NCI-H2107 treated with DMSO at 0.1 percent for 48 hours (cell line): ENCODE measurements around the gene RAB8A.
"Not testable (repeated sequence)": the region's sequence is repeated elsewhere in the genome, so short reads cannot be mapped to it uniquely, and the experiment has no call there.

Experiments used
- DNase-seq: peaks from one replicate; lab custom pipeline; 2025; ENCODE audit not compliant: unreplicated experiment; lab: John Stamatoyannopoulos, UW

RAB8A gene

DNA sequence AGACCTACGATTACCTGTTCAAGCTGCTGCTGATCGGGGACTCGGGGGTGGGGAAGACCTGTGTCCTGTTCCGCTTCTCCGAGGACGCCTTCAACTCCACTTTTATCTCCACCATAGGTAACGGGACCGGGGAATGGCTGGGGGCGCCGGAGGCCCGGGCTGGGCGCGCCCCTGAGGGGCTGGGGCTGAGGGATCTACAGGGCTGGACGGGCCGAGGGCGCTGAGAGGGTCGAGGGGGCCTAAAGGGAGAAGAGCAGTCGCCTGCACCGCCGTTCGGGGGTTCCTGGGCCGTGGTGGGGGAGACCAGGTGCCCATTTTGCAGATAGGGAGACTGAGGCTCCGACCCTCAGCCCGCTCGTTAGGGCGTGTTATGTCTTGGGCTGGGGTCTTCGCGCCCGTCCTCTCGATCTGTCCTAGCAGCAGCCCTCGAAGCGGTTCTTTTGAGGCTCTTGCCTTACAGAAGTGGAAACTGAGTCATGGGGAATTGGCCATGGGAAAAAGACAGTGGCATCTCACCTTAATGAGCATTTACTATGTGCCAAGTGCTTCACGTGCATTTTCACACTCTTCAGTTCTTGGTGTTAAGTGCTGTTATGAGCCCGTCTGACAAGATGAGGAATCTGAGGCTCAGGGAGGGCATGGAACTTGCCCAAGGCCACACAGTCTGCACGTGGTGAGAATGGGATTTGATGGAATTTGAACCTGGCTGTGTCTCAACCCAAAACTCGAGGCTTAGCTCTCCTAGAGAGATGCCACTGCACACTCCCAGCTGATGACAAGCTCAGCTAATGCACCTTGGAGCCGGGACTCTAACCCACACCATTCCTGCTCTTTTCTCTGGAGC lies 442 bp downstream of the RAB8A start:
- no peak for DNase-seq

DNA sequence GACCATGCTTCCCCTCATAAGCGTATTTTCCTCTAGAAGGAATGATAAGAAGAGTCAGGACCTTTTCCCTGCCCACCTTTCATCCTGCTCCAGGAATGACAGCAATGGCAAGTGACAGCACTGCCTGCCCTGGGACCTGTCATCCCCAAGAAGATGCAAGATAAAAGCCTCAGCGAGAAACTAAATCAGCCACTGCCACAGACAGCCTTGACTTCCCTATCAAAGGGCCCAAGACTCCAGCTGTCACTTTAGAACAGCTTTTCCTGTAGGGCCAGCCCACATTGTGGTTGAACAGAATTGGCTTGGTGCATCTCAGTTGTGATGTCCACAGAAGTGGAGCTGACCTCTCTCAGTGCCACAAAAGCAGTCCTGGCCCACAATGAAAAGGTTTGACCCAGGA lies 1.1 kb downstream of the RAB8A start:
- no peak for DNase-seq

DNA sequence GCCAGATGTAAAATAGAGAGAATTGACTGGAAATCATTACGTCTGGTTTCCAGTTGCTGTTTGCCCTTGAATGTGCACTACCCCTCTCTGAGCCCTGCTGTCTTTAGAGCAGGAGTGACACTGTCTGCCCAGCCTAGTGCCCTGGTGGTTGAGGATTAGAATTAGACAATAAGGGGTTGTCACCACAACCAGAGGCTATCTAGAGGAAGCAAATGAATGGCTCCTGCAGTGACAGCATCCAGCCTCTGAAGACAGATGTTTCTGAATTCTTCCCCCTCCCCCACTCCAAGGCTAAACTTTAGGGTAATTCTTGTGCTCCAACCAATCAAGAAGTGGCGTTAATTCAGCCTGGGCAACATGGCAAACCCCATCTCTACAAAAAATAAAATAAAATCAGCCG lies 2.0 kb downstream of the RAB8A start:
- no peak for DNase-seq

DNA sequence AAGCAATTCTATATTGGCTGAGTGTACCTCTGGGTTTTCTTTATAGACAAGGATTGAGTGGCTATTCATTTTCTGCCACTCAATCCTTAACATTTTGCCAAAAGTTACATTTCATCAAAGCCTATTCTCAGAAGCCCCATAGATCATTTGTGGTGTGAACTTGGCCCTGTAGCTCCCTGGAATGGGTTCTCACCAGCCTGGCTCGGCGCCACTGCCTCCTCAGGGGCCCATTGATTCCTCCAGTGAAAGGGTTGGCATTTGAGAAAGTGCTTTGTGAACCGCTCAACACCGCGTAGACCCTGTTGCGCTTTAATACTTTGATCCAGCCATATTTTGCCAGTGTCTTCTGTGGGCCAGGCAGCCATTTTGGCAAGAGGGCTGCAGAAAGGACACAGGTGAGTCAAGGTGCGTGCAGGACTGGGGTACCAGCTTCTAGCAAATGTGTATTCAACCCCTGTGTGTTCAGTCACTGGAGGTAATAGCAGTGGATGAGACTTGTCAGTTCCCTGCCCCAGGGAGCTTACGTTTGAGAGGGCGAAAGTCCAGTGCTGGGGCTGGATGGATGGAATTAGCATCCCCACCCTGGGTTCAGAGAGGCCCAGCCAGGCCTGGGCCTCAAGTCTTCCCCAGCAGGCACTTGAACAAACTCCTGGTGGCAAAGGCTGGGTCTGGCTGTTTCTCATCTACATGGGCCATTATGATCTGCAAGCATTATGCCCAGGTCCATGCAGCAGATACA lies 3.8 kb downstream of the RAB8A start:
- no peak for DNase-seq

DNA sequence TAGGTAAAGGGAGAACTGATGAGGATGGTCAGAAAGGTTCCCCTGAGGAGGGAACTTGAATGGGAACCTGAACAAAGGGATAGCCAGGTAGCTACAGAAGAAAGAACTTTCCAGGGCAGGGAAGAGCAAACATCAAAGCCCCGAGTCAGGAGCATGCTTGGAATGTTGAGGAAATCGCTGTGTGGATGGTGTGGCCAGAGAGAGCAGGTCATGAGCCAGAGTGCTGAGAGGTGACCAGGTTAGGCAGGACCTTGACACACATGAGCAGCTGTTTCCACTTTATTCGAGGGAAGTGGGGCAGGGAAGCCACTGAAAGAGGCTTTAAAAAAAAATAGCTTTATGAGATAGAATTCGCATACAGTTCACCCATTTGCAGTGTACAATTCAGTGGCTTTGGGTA lies 4.4 kb downstream of the RAB8A start:
- no peak for DNase-seq

DNA sequence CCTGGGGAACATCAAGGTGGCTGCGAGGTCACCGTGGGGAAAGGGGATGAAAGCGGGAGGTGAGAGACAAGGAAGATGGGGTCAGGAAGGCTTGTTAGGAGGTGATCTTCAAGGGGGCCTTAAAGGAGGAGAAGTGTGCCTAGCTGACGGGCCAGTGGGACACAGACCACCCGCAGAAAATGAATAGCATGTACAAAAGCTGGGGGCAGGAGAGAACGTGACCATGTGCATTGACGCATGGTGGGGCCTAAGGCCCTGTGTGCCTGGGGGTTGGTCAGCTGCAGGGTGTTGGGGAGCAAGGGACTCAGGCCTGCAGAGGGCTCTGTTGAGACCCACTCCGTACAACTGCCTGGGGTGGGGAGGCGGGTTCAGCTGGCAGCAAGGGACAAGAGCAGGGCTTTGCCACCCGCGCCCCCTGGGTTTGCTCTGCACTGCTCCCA lies 5.9 kb downstream of the RAB8A start:
- no peak for DNase-seq

DNA sequence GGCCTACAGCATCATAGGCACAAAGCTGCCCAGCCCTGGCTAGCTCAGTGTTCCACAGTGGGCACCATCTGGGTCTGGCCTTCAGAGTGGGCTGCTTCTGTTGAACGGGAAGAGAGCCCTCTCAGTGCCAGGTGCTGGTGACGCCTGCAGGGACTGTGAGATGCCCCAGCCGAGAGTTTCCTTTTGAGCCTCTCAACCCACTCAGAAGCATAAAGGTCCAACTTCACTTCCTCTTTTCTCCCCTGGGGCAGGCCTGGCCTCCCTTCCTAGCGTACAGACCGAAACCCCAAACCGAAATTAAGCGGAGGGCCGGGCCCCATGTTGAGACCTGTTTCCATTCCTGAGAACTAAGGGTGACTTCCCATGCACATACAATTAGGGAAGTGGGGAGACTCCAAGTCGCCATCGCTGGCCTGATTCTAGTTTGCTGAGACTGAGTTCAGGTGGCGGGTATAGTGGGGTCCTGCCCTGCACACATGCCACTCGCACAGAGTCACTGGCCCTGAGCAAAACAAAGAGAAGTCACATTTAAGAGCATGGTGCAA lies 6.9 kb downstream of the RAB8A start:
- no peak for DNase-seq

DNA sequence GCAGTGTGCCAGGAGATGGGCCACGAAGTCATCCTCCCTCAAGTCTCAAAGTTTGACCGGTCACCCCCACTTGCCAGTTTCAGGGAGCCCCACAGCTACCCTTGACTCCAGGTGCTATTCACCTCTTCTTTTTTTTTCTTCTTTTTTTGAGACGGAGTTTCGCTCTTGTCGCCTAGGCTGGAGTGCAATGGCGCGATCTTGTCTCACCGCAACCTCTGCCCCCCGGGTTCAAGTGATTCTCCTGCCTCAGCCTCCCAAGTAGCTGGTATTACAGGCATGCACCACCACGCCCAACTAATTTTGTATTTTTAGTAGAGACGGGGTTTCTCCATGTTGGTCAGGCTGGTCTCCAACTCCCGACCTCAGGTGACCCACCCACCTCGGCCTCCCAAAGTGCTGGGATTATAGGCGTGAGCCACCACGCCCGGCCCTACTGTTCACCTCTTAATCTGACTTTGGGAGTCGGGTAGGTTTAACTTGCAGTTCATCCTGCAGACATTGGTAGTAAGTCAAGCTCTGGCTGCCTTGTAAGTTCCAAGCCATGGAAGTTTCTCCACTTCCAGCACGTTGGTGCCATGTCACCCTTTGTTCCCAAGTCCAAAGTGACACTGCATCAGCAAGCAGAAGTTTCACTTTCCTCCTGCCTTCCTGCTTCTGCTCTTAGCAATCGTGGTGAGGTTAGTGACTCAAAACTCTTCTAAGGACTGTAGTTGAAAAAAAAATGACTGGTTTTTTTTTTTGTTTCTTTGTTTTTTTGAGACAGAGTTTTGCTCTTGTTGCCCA lies 7.6 kb downstream of the RAB8A start:
- DNase-seq = not testable (repeated sequence)

DNA sequence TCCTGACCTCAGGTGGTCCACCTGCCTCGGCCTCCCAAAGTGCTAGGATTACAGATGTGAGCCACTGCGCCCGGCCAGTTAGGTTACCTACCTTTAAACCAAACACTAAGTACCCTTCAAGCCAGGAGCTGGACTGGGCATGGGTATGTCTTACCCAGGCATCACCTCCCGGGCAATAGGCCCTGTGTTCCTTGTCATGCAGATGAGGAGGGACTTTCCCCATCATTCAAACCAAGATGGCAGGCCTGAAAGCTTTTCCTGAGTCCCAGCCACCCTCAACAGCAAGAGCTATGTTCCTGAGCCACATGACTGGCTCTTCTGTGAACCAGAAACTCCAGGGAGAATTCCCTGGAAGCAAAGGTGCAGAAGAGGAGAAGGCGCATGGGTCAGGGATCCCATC lies 9.5 kb downstream of the RAB8A start:
- DNase-seq = no peak

DNA sequence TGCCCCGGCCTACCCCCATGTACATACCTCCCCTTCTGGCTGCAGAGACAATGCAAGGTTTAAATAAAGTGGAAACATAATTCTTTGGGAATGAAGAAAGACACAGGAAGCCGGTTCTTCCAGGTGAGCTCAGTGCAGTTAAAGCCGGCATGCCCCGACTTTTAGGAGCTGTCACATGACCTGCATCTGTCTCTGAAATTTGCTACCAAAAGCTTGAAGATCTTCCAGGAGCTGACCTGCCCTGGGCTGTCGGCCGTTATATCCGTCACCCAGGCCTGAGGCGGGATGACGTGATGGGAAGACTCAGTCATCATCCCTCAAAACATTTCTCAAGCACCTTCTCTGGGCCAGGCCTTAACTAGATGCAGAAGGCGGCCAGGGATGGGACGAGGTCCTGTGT lies 10.3 kb downstream of the RAB8A start:
- DNase-seq = no peak

DNA sequence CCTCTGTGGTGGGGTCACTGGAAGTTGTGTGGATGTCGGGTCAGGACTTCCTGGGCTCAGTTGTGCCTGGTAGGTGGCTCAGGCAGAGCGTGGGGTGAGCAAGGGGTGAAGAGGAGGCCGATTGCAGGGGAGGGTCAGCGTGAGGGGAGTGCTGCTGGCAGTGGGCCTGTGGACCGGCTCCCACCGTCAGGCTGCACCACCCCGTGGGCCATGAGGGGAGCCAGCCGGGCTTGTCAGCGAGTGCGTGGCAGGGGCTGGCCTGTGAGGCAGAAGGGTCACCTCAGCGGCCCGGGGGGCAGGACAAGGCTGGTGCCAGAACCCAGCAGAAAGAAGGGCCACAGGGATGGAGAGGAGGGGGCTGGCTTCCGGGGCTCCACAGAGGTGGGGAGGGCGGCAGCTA lies 13.3 kb downstream of the RAB8A start:
- no peak for DNase-seq

DNA sequence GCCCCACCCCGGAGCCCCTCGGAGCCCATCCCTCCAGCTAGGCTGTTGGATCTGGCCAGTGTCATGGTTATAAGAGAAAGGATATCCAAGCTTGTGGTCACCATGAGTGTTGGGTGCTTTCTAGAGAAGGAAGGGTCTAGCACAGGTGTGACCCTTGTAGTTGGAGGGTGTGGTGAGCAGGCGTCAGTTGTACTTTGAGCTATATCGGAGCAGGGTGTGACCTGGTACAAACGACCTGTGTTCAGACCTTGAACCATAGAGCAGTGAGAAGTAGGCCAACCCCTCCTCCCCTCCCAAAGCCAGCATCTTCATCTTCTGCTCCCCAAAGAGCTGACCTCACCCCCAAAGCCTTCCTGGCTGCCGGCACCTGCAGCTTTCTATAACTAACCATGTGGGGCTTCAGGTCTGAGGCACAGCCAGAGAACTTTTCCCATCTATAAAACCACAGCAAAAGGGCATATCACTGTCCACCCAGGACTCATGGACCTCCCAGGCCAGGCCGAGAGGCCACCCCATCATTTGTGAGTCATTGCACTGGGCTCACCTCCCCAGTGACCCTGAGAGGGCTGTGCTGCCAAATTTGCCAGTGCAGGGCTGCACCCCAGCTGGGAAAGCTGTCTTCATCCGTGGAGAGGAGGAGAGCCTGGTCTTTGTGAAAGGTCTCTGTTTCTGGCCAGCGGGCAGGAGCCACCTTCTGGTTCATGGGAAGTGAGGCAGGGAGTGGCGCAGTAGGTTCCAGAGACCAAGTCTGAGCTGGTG lies 14.2 kb downstream of the RAB8A start:
- no peak for DNase-seq

DNA sequence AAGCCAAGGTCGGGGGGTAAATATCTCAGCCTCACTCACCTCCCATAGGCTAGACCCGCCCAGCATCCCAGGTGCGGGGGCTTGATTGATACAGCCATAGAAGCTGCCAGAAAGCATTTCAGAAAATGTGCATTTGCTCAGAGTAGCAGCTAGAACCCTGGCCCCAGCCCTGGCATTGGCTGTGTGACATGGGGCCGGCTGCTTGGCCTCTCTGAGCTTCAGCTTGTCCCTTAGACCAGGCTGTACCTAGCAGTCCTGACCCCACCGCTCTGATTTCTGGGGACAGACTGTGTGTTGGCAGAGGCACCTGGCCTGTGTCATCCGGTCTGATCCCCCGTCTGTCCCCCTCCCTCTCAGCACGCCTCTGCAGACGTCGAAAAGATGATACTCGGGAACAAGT lies 15.4 kb downstream of the RAB8A start:
- no peak for DNase-seq

DNA sequence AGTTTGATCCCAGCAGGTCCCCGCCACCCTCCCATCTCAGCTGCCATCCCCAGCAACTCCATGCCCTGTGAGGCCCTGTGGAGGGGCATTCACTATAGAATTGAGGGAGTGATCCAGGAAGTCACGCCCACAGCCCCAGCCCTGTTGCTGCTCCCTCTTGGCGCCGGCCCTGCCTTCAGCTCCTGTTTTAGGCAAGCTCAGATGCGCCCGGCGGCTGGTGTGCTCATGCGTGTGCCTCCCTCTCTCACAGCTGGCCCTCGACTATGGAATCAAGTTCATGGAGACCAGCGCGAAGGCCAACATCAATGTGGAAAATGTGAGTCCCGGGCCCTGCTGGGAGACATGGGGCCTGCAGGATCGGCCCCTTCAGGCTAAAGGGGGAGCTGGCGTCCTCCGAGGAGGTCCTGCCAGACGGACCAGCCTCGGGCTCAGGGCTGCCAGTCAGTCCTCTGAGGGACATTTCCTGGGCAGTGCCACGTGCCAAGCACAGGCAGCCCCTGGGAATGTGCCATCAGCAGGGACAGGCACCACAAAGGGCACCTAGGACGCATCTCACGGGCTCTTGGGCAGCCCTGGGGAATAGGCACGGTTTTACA lies 16.2 kb downstream of the RAB8A start:
- no peak for DNase-seq

DNA sequence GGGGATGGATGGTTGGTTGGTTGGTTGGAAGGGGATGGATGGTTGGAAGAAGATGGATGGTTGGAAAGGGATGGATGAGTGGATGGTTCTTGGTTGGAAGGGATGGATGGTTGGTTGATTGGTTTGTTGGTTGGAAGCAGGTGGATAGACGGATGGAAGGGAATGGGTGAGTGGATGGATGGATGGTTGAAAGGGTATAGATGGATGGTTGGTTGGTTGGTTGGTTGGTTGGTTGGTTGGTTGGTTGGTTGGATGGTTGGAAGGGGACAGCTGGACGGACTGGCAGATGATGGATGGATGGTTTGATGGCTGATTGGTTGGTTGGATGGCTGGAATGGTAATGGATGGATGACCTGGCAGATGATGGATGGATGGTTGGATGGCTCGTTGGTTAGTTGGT lies 20.0 kb downstream of the RAB8A start:
- DNase-seq = no peak

DNA sequence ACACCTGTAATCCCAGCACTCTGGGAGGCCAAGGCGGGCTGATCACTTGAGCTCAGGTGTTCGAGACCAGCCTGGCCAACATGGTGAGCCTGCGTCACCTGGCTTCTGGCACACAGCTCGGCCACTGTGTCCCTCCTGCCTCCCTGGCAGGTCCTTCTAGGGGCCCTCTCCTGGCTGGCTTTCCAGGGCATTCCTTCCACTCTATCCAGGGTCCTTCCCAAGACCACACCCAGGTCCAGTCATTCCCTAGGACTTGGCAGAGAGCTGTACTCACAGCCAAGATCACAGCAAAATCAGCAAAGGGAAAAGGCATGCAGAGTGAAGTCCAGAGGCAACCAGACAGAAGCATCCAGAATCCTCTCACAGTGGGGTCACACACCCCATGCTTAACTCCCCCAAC lies 22.1 kb downstream of the RAB8A start:
- no peak for DNase-seq

DNA sequence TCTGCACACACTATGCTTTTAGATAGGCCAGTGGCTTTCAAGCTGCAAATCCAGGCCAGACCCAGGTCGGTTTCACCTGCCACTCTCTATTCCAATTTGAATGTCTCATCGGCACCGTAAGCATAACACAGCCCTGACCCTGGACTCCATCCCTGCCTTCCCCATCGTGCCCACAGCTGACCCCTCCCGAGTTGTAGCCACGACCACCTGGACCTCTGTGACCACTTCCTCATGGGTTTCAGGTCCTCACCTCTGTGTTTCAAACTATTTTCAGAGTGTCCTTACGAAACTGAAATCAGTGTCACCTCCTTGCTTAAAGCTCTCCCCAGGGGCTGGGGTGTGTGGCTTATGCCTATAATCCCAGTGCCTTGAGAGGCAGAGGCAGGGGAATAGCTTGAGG lies 22.8 kb downstream of the RAB8A start:
- no peak for DNase-seq

DNA sequence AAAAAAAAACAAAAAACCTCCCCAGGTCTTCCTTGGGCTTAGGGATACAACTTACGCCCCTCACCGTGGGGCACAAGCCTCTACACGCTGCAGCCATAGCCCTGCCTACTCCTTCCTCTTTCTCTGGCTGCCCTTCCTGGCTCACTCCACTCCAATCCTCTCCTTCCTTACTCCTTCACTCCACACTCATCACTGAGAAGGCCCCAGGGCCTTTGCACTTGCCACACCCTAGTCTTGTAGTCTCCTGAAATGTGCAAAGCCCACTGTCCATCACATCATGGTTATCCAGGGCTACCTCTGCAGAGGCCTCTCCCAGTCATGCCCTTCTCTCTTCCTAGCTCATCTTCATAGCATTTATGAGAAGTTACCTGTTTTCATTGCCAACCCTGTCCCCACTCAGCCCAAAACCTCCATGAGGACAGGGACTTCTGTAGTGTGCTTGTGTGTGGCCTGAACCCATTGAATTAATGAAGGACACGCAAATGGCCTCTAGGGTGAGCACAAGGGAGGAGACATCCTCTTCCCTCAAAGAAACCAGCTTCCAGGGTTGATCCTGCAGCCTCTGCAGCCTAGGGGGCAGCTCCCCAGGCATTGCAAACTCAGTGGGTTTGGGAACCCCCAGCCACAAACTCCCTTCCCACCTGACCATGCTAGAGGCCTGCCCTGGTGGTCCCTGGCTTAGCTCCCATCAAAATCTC lies 23.9 kb downstream of the RAB8A start:
- DNase-seq = no peak

DNA sequence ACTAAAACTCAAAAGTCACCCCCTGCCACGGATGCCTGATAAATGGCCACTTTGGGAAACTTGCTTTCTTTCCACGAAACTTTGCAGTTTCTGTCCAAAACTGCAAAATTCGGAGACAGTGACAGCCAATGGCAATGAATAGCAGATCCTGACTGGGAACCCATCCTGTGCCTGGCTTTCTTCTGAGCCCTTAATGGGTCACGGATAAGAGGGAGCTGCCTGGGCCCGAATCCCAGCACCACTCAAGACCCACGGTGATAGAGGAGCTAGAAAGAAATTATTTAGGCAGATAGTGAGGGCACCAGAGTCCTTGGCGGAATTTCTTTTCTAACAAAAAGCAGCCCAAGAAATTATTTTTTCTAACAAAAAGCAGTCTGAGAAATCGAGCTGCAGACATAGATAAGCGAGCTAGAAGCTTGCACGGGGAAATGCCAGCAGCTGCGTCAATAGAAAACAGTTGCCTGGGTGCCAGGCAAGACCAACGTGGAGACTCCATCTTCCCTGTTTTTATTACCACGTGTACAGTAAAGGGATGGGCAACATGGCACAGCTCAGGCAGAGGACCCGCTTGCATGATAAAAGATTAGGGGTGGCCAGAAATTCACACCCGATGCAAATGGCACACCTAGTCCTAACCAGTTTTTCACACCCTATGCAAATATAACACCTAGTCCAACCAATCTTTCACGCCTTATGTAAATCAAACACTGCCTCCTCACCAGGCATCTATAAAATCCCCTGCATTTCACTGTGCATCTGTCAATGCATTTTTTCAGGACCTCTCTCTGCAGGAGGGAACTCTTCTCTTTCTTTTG lies 24.7 kb downstream of the RAB8A start:
- DNase-seq = no peak
